ENCODE measurements around the gene AHNAK2.
"Not testable (repeated sequence)": the region's sequence is repeated elsewhere in the genome, so short reads cannot be mapped to it uniquely, and the experiment has no call there.

Gene AHNAK2

DNA sequence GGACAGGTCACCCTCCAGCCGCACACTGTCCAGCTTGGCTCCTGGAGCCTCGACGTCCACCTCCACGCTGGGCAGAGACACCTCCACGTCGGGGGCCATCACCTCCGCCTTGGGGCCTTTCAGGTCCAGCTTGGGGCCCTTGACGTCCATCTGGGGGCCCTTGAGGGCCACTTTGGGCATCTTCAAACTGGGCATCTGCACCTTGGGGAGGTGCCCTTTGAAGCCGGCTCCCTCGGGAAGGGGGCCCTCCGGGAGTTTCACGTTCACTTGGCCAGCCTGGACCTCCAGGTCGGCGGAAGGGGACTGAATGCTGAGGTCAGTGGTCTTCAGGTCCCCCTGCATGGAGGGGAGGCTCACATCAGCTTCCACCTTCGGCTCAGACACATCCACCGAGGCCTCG lies 28.2 kb downstream of the AHNAK2 start:
- TF ChIP-seq, protein P1, sequence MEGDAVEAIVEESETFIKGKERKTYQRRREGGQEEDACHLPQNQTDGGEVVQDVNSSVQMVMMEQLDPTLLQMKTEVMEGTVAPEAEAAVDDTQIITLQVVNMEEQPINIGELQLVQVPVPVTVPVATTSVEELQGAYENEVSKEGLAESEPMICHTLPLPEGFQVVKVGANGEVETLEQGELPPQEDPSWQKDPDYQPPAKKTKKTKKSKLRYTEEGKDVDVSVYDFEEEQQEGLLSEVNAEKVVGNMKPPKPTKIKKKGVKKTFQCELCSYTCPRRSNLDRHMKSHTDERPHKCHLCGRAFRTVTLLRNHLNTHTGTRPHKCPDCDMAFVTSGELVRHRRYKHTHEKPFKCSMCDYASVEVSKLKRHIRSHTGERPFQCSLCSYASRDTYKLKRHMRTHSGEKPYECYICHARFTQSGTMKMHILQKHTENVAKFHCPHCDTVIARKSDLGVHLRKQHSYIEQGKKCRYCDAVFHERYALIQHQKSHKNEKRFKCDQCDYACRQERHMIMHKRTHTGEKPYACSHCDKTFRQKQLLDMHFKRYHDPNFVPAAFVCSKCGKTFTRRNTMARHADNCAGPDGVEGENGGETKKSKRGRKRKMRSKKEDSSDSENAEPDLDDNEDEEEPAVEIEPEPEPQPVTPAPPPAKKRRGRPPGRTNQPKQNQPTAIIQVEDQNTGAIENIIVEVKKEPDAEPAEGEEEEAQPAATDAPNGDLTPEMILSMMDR (conservative IDR thresholded peaks at IDR 0.05): no peak
- no peak overlapping the region for H3K27ac ChIP-seq

DNA sequence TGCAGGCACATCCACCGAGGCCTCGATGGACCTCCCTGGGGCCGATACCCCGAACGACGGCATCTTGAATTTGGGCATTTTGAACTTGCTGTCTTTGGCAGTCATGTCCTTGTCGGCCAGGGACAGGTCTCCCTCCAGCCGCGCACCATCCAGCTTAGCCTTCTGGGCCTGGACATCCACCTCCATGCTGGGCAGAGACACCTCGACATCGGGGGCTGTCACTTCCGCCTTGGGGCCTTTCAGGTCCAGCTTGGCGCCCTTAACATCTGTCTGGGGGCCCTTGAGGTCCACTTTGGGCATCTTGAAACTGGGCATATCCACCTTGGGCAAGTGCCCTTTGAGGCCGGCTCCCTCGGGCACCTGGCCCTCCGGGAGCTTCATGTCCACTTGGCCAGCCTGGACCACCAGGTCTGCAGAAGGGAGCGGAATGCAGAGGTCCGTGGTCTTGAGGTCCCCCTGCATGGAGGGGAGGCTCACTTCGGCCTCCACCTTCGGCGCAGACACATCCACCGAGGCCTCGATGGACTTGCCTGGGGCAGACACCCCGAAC lies 28.7 kb downstream of the AHNAK2 start:
- not testable (repeated sequence) for H3K27ac ChIP-seq

DNA sequence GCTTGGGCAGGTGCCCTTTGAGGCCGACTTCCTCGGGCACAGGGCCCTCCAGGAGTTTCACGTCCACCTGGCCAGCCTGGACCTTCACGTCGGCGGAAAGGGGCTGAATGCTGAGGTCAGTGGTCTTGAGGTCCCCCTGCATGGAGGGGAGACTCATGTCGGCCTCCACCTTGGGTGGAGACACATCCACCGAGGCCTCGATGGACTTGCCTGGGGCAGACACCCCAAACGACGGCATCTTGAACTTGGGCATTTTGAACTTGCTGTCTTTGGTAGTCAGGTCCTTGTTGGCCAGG lies 29.5 kb downstream of the AHNAK2 start:
- TF ChIP-seq, protein P1 (conservative IDR thresholded peaks at IDR 0.05): no peak
- H3K27ac ChIP-seq: no peak overlapping the region

DNA sequence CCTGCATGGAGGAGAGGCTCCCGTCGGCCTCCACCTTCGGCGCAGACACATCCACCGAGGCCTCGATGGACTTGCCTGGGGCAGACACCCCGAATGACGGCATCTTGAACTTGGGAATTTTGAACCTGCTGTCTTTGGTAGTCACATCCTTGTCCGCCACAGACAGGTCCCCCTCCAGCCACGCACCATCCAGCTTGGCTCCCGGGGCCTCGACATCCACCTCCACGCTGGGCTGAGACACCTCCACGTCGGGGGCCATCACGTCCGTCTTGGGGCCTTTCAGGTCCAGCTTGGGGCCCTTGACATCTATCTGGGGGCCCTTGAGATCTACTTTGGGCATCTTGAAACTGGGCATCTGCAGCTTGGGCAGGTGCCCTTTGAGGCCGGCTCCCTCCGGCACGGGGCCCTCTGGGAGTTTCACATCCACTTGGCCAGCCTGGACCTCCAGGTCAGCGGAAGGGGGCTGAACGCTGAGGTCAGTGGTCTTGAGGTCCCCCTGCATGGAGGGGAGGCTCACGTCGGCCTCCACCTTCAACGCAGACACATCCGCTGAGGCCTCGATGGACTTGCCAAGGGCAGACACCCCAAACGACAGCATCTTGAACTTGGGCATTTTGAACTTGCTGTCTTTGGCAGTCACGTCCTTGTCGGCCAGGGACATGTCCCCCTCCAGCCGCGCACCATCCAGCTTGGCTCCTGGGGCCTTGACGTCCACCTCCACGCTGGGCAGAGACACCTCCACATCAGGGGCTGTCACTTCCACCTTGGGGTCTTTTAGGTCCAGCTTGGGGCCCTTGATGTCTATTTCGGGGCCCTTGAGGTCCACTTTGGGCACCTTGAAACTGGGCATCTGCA lies 30.1 kb downstream of the AHNAK2 start:
- not testable (repeated sequence) for H3K27ac ChIP-seq

DNA sequence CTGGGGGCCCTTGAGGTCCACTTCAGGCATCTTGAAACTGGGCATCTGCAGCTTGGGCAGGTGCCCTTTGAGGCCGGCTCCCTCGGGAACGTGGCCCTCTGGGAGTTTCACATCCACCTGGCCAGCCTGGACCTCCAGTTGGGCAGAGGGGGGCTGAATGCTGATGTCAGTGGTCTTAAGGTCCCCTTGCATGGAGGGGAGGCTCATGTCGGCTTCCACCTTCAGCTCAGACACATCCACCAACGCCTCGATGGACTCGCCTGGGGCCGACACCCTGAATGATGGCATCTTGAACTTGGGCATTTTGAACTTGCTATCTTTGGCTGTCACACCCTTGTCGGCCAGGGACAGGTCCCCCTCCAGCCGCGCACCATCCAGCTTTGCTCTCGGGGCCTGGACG lies 31.0 kb downstream of the AHNAK2 start:
- not testable (repeated sequence) for H3K27ac ChIP-seq

DNA sequence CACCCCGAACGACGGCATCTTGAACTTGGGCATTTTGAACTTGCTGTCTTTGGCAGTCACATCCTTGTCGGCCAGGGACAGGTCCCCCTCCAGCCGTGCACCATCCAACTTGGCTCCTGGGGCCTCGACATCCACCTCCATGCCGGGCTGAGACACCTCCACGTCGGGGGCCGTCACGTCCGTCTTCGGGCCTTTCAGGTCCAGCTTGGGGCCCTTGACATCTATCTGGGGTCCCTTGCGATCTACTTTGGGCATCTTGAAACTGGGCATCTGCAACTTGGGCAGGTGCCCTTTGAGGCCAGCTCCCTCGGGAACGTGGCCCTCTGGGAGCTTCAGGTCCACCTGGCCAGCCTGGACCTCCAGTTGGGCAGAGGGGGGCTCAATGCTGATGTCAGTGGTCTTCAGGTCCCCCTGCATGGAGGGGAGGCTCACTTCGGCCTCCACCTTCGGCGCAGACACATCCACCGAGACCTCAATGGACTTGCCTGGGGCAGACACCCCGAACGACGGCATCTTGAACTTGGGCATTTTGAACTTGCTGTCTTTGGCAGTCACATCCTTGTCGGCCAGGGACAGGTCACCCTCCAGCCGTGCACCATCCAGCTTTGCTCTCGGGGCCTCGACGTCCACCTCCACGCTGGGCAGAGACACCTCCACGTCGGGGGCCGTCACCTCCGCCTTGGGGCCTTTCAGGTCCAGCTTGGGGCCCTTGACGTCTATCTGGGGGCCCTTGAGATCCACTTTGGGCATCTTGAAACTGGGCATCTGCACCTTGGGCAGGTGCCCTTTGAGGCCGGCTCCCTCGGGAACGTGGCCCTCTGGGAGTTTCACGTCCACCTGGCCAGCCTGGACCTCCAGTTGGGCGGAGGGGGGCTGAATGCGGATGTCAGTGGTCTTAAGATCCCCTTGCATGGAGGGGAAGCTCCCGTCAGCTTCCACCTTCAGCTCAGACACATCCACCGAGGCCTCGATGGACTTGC lies 31.9 kb downstream of the AHNAK2 start:
- H3K27ac ChIP-seq: not testable (repeated sequence)

DNA sequence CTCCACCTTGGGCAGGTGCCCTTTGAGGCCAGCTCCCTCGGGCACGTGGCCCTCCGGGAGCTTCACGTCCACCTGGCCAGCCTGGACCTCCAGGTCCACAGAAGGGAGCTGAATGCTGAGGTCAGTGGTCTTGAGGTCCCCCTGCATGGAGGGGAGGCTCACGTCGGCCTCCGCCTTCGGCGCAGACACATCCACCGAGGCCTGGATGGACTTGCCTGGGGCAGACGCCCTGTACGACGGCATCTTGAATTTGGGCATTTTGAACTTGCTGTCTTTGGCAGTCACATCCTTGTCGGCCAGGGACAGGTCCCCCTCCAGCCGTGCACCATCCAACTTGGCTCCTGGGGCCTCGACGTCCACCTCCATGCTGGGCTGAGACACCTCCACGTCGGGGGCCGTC lies 32.9 kb downstream of the AHNAK2 start:
- H3K27ac ChIP-seq: not testable (repeated sequence)

DNA sequence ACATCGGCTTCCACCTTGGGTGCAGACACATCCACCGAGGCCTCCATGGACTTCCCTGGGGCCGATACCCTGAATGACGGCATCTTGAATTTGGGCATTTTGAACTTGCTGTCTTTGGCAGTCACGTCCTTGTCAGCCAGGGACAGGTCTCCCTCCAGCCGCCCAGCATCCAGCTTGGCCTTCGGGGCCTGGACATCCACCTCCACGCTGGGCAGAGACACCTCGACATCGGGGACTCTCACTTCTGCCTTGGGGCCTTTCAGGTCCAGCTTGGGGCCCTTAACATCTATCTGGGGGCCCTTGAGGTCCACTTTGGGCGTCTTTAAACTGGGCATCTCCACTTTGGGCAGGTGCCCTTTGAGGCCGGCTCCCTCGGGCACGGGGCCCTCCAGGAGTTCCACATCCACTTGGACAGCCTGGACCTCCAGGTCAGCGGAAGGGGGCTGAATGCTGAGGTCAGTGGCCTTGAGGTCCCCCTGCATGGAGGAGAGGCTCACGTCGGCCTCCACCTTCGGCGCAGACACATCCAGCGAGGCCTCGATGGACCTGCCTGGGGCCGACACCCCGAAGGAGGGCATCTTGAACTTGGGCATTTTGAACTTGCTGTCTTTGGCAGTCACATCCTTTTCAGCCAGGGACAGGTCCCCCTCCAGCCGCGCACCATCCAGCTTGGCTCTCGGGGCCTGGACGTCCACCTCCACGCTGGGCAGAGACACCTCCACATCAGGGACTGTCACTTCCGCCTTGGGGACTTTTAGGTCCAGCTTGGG lies 33.6 kb downstream of the AHNAK2 start:
- not testable (repeated sequence) for H3K27ac ChIP-seq

DNA sequence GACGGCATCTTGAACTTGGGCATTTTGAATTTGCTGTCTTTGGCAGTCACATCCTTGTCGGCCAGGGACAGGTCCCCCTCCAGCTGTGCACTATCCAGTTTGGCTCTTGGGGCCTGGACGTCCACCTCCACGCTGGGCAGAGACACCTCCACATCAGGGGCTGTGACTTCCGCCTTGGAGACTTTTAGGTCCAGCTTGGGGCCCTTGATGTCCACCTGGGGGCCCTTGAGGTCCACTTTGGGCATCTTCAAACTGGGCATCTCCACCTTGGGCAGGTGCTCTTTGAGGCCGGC lies 34.2 kb downstream of the AHNAK2 start:
- H3K27ac ChIP-seq: not testable (repeated sequence)

DNA sequence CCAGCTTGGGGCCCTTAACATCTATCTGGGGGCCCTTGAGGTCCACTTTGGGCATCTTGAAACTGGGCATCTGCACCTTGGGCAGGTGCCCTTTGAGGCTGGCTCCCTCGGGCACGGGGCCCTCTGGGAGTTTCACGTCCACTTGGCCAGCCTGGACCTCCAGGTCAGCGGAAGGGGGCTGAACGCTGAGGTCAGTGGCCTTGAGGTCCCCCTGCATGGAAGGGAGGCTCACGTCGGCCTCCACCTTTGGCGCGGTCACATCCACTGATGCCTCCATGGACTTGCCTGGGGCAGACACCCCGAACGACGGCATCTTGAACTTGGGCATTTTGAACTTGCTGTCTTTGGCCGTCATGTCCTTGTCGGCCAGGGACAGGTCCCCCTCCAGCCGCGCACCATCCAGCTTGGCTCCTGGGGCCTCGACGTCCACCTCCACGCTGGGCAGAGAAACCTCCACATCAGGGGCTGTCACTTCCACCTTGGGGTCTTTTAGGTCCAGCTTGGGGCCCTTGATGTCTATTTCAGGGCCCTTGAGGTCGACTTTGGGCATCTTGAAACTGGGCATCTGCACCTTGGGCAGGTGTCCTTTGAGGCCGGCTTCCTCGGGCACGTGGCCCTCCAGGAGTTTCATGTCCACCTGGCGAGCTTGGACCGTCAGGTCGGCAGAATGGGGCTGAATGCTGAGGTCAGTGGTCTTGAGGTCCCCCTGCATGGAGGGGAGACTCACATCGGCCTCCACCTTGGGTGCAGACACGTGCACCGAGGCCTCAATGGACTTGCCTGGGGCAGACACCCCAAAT lies 34.8 kb downstream of the AHNAK2 start:
- not testable (repeated sequence) for H3K27ac ChIP-seq

DNA sequence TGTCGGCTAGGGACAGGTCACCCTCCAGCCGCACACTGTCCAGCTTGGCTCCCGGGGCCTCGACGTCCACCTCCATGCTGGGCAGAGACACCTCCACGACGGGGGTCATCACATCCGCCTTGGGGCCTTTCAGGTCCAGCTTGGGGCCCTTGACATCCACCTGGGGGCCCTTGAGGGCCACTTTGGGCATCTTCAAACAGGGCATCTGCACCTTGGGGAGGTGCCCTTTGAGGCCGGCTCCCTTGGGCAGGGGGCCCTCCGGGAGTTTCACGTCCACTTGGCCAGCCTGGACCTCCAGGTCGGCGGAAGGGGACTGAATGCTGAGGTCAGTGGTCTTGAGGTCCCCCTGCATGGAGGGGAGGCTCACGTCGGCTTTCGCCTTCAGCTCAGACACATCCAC lies 35.6 kb downstream of the AHNAK2 start:
- H3K27ac ChIP-seq: no peak overlapping the region
- TF ChIP-seq, protein P1 (conservative IDR thresholded peaks at IDR 0.05): no peak

All from VCaP (cell line).